Ovary (tissue), 9 donors: ENCODE data around the gene PRPSAP1. TPM values are rescaled to one million over a fixed set of nuclear protein-coding genes. Genes with fewer than 3 reads are reported as not detected.

Experiments
- DNase-seq, 5 donors: peaks; one replicate each; pipeline ENCODE4 v3.0.0-alpha.2; 2019 to 2020
- H3K27ac ChIP-seq, 2 donors: fragments of 200-600 bp; one replicate each; pipeline versions ENCODE4 v1.5.1 to v1.8.0; 2019 to 2022
- H3K27me3 ChIP-seq: fragments of 200-600 bp; one replicate; pipeline ENCODE4 v1.8.0; 2022
- H3K36me3 ChIP-seq: fragments of 200-600 bp; sonication (generic); one replicate; pipeline ENCODE4 v1.5.1; 2019
- H3K4me1 ChIP-seq: one replicate; pipeline ENCODE4 v1.8.1; 2013; ENCODE audit warnings: mild to moderate bottlenecking, moderate library complexity; ENCODE audit not compliant: insufficient read depth
- H3K4me3 ChIP-seq: fragments of 200-600 bp; sonication (generic); one replicate; pipeline ENCODE4 v1.5.1; 2017
- H3K9me3 ChIP-seq, 2 donors: fragments of 200-600 bp in 1 of 2; sonication (generic) in 1 of 2; one replicate each; pipeline versions ENCODE4 v1.5.1 to v1.8.1; 2013 to 2019; ENCODE audit warnings: mild to moderate bottlenecking in 1 of 2, moderate library complexity in 1 of 2
- CTCF ChIP-seq, 3 donors: fragments of 450-650 bp in 2 of 3; fragments of 200-600 bp in 1 of 3; IDR thresholded peaks; one replicate each; pipeline versions ENCODE4 v1.5.1 to v1.8.0; 2016 to 2022; ENCODE audit warnings: antibody characterized with exemption in 3 of 3, mild to moderate bottlenecking in 1 of 3
- EP300 ChIP-seq: sonication (generic); formaldehyde crosslinking; IDR thresholded peaks from one replicate; pipeline ENCODE4 v1.6.1; 2017; ENCODE audit warnings: antibody characterized with exemption
- POLR2A ChIP-seq: fragments of 450-650 bp; IDR thresholded peaks from one replicate; pipeline ENCODE4 v1.6.1; 2017; ENCODE audit warnings: antibody characterized with exemption, mild to moderate bottlenecking, moderate library complexity
- WGBS, 3 donors: extraction: QIAGEN DNeasy Blood & Tissue Kit in 1 of 3; methylation state at CpG; one replicate each; pipeline versions ENCODE4 v1.1.5 to v1.1.7; 2013 to 2017; 5-methylcytosine and 5-hydroxymethylcytosine counted together
- intact Hi-C, 4 donors: fragments of 100-400 bp; cut with DNase I; formaldehyde crosslinking; loops; one replicate each; pipeline versions ENCODE4 v1.11.0 to v1.15.1; 2022 to 2023
- polyA plus RNA-seq, 2 donors: library from polyadenylated mRNA; stranded (reverse); fragments of 200-250 nt in 1 of 2; fragments of 350-450 nt in 1 of 2; fragmentation: Illumina TruSeq in 1 of 2; extraction: RNeasy Lipid Tissue Mini Kit (QIAGEN cat#74804) in 1 of 2; gene quantifications; one replicate each; pipeline ENCODE4 v1.2.3, GENCODE V29; 2013 to 2014
- total RNA-seq, 7 donors: library from RNA; depleted of rRNA in 2 of 7; stranded (reverse); fragments of >200 nt in 2 of 7; fragmentation: NEBNext Ultra II Directional in 3 of 7; extraction: Animal tissue kit (Norgen Biotek cat#: 25700) in 3 of 7; gene quantifications; one replicate each; pipeline versions ENCODE4 v1.1.0 to v1.2.4, GENCODE V29; 2016 to 2023
- donor health status: DM: no; HTN: no; CAD: no; lungs with moderate emphysema.
- donor health status: DM: no; HTN: no; CAD: no.
- donor health status: Bipolar disorder and iron deficiency.
- donor health status: DM: yes; HTN: yes; CAD: no.
- donor health status: DM: no; HTN: no; CAD: no.
- donor health status: DM: yes; HTN: yes; CAD: no.

PRPSAP1 gene
- total and polyA plus RNA-seq, 9 donors: 26.1 to 57.9 (median 44.5) TPM

DNA sequence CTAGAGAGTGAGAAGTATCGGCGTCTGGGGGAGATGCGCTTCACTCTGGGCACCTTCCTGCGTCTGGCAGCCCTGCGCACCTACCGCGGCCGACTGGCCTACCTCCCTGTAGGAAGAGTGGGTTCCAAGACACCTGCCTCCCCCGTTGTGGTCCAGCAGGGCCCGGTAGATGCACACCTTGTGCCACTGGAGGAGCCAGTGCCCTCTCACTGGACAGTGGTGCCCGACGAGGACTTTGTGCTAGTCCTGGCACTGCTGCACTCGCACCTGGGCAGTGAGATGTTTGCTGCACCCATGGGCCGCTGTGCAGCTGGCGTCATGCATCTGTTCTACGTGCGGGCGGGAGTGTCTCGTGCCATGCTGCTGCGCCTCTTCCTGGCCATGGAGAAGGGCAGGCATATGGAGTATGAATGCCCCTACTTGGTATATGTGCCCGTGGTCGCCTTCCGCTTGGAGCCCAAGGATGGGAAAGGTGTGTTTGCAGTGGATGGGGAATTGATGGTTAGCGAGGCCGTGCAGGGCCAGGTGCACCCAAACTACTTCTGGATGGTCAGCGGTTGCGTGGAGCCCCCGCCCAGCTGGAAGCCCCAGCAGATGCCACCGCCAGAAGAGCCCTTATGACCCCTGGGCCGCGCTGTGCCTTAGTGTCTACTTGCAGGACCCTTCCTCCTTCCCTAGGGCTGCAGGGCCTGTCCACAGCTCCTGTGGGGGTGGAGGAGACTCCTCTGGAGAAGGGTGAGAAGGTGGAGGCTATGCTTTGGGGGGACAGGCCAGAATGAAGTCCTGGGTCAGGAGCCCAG, 33.5 kb upstream of the PRPSAP1 start:
- Histone ChIP-seq H3K4me1 (peaks cover 12% of the 10 kb centered on the region), H3K27me3 (no peaks in the 10 kb centered on the region), H3K36me3 (no peaks in the 10 kb centered on the region), H3K27ac (no peak overlapping the region), H3K9me3 (no peaks in the 10 kb centered on the region), H3K4me3 (no peak overlapping the region)
- 89 to 95% (median 91%) methylated on average over 28 to 31 of the region's 31 CpGs for WGBS, 3 donors
- DNase-seq: peak in 1 of 5 donors; percentile 40
- intact Hi-C loops: no loop called here
- no peak for TF ChIP-seq POLR2A
- TF ChIP-seq CTCF (IDR thresholded peaks at IDR 0.05): no peak
- no peak for TF ChIP-seq EP300

DNA sequence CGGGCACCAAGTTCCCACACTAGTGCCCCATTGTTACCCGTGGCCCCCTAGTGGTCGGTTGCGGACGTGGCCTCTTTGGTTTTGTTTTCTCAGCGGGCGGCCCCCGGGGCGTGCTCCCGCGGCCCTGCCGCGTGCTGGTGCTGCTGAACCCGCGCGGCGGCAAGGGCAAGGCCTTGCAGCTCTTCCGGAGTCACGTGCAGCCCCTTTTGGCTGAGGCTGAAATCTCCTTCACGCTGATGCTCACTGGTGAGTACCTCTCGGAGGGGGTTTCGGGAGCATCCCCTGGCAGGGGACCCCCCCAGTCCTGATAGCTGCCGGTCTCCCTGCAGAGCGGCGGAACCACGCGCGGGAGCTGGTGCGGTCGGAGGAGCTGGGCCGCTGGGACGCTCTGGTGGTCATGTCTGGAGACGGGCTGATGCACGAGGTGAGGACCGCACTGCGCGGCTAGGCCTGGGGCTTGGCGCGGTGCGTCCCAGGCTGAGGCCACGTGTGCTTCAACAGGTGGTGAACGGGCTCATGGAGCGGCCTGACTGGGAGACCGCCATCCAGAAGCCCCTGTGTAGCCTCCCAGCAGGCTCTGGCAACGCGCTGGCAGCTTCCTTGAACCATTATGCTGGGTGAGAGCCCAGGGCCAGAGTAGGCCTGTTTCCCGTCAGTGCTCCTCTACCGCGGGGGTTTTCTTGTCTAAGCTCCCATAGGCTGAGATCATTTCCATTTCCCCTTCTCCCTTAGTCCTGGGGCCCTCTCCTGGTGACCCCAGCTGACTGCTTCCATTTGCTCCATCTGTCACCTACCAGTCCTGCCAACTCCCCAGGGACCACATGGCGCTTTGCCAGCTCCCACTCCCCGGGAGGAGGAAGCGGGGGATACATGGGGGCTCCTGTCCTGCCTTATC, 32.4 kb upstream of the PRPSAP1 start:
- peak; percentile 65 to 84 (median 78) for DNase-seq
- WGBS, 3 donors: 13 to 15% (median 13%) methylated on average over 50 to 52 of the region's 52 CpGs
- H3K27ac ChIP-seq: no peak overlapping the region
- TF ChIP-seq POLR2A (no peak), CTCF (IDR thresholded peaks at IDR 0.05) (peak; percentile 51 to 76 (median 57))
- H3K4me1 ChIP-seq: peaks cover 12% of the 10 kb centered on the region
- intact Hi-C loops: no loop called here
- no peaks in the 10 kb centered on the region for H3K27me3 ChIP-seq
- H3K4me3 ChIP-seq: peak overlapping the region; percentile 41
- H3K36me3 ChIP-seq: no peaks in the 10 kb centered on the region
- no peaks in the 10 kb centered on the region for H3K9me3 ChIP-seq

DNA sequence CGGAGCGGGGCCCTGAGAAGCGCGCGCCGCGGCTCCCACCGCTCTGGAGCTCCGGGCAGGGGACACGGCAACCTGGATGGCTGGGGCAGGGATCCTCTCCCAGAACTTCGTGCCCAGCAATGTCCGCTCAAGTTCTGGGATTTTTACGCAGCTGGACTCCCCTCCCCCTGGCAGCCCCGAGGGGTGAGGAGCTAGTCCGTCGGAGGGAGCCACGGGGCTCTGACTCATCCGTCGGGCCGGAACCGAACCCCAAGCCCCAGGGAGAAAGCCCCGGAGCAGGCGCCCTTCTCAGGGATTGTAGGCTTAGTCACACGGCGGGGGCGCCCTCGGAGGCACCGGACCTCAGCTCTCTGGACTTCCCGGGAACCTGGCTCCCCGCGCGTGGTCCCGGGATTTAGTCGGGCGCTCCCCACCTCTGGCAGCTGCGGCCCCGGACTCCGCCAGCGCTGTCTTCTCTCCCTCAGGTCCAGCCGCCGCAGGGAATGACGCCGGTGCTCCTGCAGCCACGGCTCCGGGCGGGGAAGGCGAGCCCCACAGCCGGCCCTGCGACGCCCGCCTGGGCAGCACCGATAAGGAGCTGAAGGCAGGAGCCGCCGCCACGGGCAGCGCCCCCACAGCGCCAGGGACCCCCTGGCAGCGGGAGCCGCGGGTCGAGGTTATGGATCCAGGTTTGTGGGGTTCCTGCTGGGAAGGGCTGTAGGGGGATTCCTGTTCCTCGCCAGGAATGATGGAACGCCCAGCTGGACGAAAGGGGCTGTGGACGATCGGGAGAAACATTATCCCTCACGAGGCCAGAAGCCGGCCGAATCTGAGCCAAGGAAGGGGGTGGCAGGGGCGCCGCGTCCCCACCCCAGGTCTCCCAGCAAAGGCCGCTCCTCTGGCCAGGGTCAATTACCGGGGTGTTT, 31.5 kb upstream of the PRPSAP1 start:
- TF ChIP-seq POLR2A (no peak), EP300 (no peak), CTCF (IDR thresholded peaks at IDR 0.05) (no peak)
- Histone ChIP-seq H3K4me3 (peak overlapping the region; percentile 41), H3K27ac (peak overlapping the region in 1 of 2 donors; percentile 46), H3K36me3 (no peaks in the 10 kb centered on the region), H3K9me3 (no peaks in the 10 kb centered on the region), H3K4me1 (peaks cover 12% of the 10 kb centered on the region), H3K27me3 (no peaks in the 10 kb centered on the region)
- DNase-seq: peak in 3 of 5 donors; percentile 53 to 70 (median 57)
- intact Hi-C loops: no loop called here
- 0 to 1% (median 1%) methylated on average over 26 to 74 of the region's 74 CpGs for WGBS, 3 donors
